ENCODE data around the gene GPR62. TPM values are rescaled to one million over a fixed set of nuclear protein-coding genes. Genes with fewer than 3 reads are reported as not detected.
A peak's percentile ranks its signal among the peaks of the same experiment; 100 is the strongest.

The GPR62 gene
- total and polyA plus RNA-seq, 11 donors = 0.06 to 0.27 (median 0.20) TPM; not detected in 4

DNA sequence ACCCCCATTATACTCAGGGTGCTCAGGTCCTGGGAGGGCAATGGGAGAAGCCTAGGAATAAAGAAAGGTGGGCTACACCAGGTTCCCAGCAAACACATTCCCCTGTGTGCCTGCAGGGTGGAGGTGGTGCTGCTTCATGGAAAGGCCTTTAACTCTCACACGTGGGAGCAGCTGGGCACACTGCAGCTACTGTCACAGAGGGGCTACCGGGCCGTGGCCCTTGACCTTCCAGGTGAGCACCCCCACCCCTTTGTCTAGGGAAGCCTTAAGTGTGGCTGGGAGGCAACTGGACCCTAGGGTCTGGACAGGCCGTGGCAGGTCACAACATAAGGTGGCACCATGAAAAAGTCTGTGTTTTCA is 22.9 kb downstream of the GPR62 start:
- ATAC-seq = no peak
- DNase-seq = no peak
- Histone ChIP-seq H3K36me3 (peaks cover 0 to 4% (median 0%) of the 10 kb centered on the region in 9 donors), H3K27ac (no peak overlapping the region), H3K4me3 (no peak overlapping the region), H3K4me1 (peaks cover 9 to 41% (median 30%) of the 10 kb centered on the region in 12 donors), H3K9me3 (no peaks in the 10 kb centered on the region), H3K27me3 (no peaks in the 10 kb centered on the region)
- TF ChIP-seq, protein P1, sequence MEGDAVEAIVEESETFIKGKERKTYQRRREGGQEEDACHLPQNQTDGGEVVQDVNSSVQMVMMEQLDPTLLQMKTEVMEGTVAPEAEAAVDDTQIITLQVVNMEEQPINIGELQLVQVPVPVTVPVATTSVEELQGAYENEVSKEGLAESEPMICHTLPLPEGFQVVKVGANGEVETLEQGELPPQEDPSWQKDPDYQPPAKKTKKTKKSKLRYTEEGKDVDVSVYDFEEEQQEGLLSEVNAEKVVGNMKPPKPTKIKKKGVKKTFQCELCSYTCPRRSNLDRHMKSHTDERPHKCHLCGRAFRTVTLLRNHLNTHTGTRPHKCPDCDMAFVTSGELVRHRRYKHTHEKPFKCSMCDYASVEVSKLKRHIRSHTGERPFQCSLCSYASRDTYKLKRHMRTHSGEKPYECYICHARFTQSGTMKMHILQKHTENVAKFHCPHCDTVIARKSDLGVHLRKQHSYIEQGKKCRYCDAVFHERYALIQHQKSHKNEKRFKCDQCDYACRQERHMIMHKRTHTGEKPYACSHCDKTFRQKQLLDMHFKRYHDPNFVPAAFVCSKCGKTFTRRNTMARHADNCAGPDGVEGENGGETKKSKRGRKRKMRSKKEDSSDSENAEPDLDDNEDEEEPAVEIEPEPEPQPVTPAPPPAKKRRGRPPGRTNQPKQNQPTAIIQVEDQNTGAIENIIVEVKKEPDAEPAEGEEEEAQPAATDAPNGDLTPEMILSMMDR (IDR thresholded peaks at IDR 0.05) = no peak
- TF ChIP-seq POLR2A (IDR thresholded peaks at IDR 0.05) = no peak
- intact Hi-C loops (cut with DNase I) = loop anchor here in 1 of 10 donors (5.0 kb wide), 1 partner anchor 36 kb away; the partner anchor contains the start of genes PARP3 and RRP9
- 84 to 92% (median 89%) methylated on average over 4 of the region's 4 CpGs for WGBS, 4 donors

DNA sequence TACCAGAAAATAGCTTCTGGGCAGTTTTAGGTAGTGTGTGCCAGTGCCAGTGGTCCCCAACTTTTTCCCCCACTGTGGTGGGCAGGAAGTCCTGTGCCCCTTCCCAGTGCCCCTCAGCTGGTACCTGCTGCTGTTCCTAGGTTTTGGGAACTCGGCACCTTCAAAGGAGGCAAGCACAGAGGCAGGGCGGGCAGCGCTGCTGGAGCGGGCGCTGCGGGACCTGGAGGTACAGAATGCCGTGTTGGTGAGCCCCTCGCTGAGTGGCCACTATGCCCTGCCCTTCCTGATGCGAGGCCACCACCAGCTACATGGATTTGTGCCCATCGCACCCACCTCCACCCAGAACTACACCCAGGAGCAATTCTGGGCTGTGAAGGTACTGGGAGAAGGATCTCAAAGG is 25.1 kb downstream of the GPR62 start:
- WGBS, 4 donors = 97 to 100% (median 98%) methylated on average over 10 of the region's 10 CpGs
- DNase-seq (no peak), ATAC-seq (no peak)
- H3K4me1 ChIP-seq = peaks cover 5 to 39% (median 29%) of the 10 kb centered on the region in 12 donors
- intact Hi-C loops (cut with DNase I) = no loop called here
- no peak overlapping the region for H3K4me3 ChIP-seq
- H3K27ac ChIP-seq = no peak overlapping the region
- H3K27me3 ChIP-seq = no peaks in the 10 kb centered on the region
- no peaks in the 10 kb centered on the region for H3K9me3 ChIP-seq
- H3K36me3 ChIP-seq = peaks cover 0 to 4% (median 0%) of the 10 kb centered on the region in 9 donors
- TF ChIP-seq, protein P1 (IDR thresholded peaks at IDR 0.05) = no peak
- TF ChIP-seq POLR2A (IDR thresholded peaks at IDR 0.05) = no peak

DNA sequence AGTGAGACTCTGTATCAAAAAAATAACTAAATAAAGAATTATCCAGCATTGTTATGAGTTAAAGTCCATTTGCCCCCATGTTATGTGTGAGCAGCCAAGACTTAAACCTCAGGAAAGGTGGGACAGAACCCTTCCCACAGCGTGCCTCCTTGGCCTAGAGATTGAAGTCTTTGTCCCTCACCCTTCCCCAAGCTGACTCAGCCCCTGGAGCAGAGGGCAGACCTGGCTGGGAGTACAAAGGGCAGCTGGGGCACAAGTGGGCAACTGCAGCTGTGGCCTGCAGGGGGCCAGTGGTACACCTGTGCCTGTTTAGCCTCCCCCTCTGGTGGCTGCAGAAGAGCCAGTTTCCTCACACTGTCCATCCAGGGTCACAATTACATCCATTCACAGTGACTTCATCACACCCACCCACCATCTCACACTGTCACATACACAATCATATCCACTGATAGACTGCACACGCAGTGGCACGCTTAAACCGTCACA is 27.2 kb downstream of the GPR62 start:
- TF ChIP-seq POLR2A (IDR thresholded peaks at IDR 0.05) = no peak
- TF ChIP-seq, protein P1 (IDR thresholded peaks at IDR 0.05) = peak in 10 of 12 donors; percentile 10 to 49 (median 33)
- intact Hi-C loops (cut with DNase I) = no loop called here
- 13 to 20% (median 15%) methylated on average over 4 of the region's 4 CpGs for WGBS, 4 donors
- H3K27ac ChIP-seq = peak overlapping the region; percentile 92 to 98 (median 95)
- H3K36me3 ChIP-seq = peaks cover 0 to 4% (median 0%) of the 10 kb centered on the region in 9 donors
- H3K27me3 ChIP-seq = no peaks in the 10 kb centered on the region
- peaks cover 5 to 29% (median 20%) of the 10 kb centered on the region in 12 donors for H3K4me1 ChIP-seq
- DNase-seq (no peak), ATAC-seq (peak; percentile 2 to 40 (median 18))
- peak overlapping the region; percentile 38 to 84 (median 70) for H3K4me3 ChIP-seq
- H3K9me3 ChIP-seq = no peaks in the 10 kb centered on the region

DNA sequence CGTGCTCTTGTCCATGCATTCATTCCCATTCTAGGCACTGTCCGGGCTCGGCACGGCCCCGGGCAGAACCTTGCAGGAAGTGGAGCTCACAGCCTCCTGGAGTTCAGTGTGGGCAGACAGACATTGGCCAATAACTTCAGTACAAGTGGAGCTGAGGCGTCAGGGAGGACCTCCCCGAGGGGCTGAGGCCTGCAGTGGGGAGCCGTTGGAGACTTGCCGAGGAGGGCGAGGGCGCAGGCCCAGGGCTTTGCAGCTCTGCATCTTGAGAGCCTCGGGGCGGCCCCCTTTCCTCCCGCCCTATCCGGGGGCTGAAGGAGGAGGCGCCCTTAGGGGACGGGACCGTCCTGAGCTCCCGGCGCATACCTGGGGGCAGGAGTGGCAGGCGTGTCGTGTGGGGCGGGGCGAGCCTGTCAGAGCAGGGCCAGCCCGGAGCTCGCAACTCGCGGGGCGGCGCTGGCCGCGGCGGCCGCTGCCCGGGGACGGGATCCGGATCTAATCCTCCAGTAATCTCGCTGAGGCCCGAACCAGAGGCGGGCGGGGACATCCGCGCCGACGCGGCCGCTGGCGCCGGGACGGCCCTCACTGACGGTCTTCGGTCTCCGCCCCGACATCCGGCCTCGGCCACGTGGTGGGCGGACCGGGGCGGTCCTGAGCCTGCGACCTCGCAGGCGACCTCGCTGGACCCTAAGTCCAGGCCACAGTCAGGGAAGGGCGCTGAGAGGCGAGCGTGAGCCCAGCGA is 27.8 kb downstream of the GPR62 start, which contains the start of gene ACY1:
Gene ACY1 (plus strand): TSS at position 698 of the 740 bp plus-strand sequence. CDS start 530 bp downstream, outside the sequence.
- DNase-seq = peak; percentile 91 to 94 (median 92)
- 0 to 1% (median 0%) methylated on average over 16 to 68 of the region's 68 CpGs for WGBS, 4 donors

More for the DNA sequence above, 27.8 kb downstream of the GPR62 start, which contains the start of gene ACY1:
- intact Hi-C loops (cut with DNase I) = no loop called here
- TF ChIP-seq, protein P1 (IDR thresholded peaks at IDR 0.05) = peak in 1 of 12 donors; percentile 14
- TF ChIP-seq POLR2A (IDR thresholded peaks at IDR 0.05) = peak; percentile 3 to 86
- peak; percentile 67 to 93 (median 90) for ATAC-seq
- Histone ChIP-seq H3K27me3 (no peaks in the 10 kb centered on the region), H3K4me1 (peaks cover 5 to 29% (median 20%) of the 10 kb centered on the region in 12 donors), H3K27ac (peak within 1 kb of the TSS; percentile 92 to 98 (median 95)), H3K9me3 (no peaks in the 10 kb centered on the region), H3K4me3 (peak within 1 kb of the TSS; percentile 38 to 84 (median 70)), H3K36me3 (peaks cover 0 to 4% (median 0%) of the 10 kb centered on the region in 9 donors)
